Measurements from ENCODE around the gene C4orf50.

C4orf50 gene

GRCh38 chr4:5895287-5895686 is 122.9 kb downstream of the C4orf50 start:
- Histone ChIP-seq H3F3A (ENCODE audit: insufficient read depth, low read length) (no peaks in the 10 kb centered on the region), H3K79me2 (ENCODE audit: low read length) (no peaks in the 10 kb centered on the region), H3K9me2 (replicated peaks; ENCODE audit: insufficient read depth, low read length) (no peaks in the 10 kb centered on the region; the same call in 1 of the 2 replicates), H3K9me3 (replicated peaks; ENCODE audit: insufficient read depth, low read length) (no peaks in the 10 kb centered on the region), H3K27ac (ENCODE audit: low read length) (no peak overlapping the region), H3K4me1 (ENCODE audit: low read length) (no peaks in the 10 kb centered on the region), H2AFZ (ENCODE audit: low read length) (no peak overlapping the region), H3K4me2 (ENCODE audit: low read depth, low read length) (no peak overlapping the region), H4K20me1 (ENCODE audit: insufficient read depth, low read length) (no peaks in the 10 kb centered on the region), H3K4me3 (ENCODE audit: low read length) (no peak overlapping the region), H3K36me3 (replicated peaks; ENCODE audit: insufficient read depth, low read length) (no peaks in the 10 kb centered on the region), H3K9ac (ENCODE audit: low read length) (no peak overlapping the region), H3K27me3 (replicated peaks; ENCODE audit: insufficient read depth, low read length) (peaks cover 30% of the 10 kb centered on the region)
- no peak for DNase-seq
- no peak for TF ChIP-seq EZH2phosphoT487 (IDR thresholded peaks at IDR 0.05; ENCODE audit: low read length)
- no peak for TF ChIP-seq CTCF (IDR thresholded peaks at IDR 0.05; ENCODE audit: low read length)
- no peak for TF ChIP-seq EZH2 (optimal IDR thresholded peaks at IDR 0.05; ENCODE audit: low read depth, low read length)

- Histone ChIP-seq H3K9me3 (replicated peaks; ENCODE audit: insufficient read depth, low read length) (no peaks in the 10 kb centered on the region), H3K9me2 (replicated peaks; ENCODE audit: insufficient read depth, low read length) (no peaks in the 10 kb centered on the region; the same call in 1 of the 2 replicates), H3K27me3 (replicated peaks; ENCODE audit: insufficient read depth, low read length) (peaks cover 38% of the 10 kb centered on the region), H3K27ac (ENCODE audit: low read length) (no peak overlapping the region), H3K36me3 (replicated peaks; ENCODE audit: insufficient read depth, low read length) (no peaks in the 10 kb centered on the region), H3K4me3 (ENCODE audit: low read length) (no peak overlapping the region), H4K20me1 (ENCODE audit: insufficient read depth, low read length) (no peaks in the 10 kb centered on the region), H3F3A (ENCODE audit: insufficient read depth, low read length) (no peaks in the 10 kb centered on the region), H2AFZ (ENCODE audit: low read length) (no peak overlapping the region), H3K9ac (ENCODE audit: low read length) (no peak overlapping the region), H3K4me1 (ENCODE audit: low read length) (no peaks in the 10 kb centered on the region), H3K79me2 (ENCODE audit: low read length) (no peaks in the 10 kb centered on the region), H3K4me2 (ENCODE audit: low read depth, low read length) (no peak overlapping the region)
- TF ChIP-seq EZH2 (optimal IDR thresholded peaks at IDR 0.05; ENCODE audit: low read depth, low read length) (no peak), CTCF (IDR thresholded peaks at IDR 0.05; ENCODE audit: low read length) (no peak), EZH2phosphoT487 (IDR thresholded peaks at IDR 0.05; ENCODE audit: low read length) (no peak)
- DNase-seq: no peak
Observed at GRCh38 chr4:5894266-5894665, 124.0 kb downstream of the C4orf50 start.

- Histone ChIP-seq H4K20me1 (ENCODE audit: insufficient read depth, low read length) (no peaks in the 10 kb centered on the region), H3K9me3 (replicated peaks; ENCODE audit: insufficient read depth, low read length) (no peaks in the 10 kb centered on the region), H3K79me2 (ENCODE audit: low read length) (no peaks in the 10 kb centered on the region), H3K9ac (ENCODE audit: low read length) (no peak overlapping the region), H3K27ac (ENCODE audit: low read length) (no peak overlapping the region), H3F3A (ENCODE audit: insufficient read depth, low read length) (no peaks in the 10 kb centered on the region), H3K36me3 (replicated peaks; ENCODE audit: insufficient read depth, low read length) (no peaks in the 10 kb centered on the region), H3K4me1 (ENCODE audit: low read length) (no peaks in the 10 kb centered on the region), H2AFZ (ENCODE audit: low read length) (no peak overlapping the region), H3K9me2 (replicated peaks; ENCODE audit: insufficient read depth, low read length) (no peaks in the 10 kb centered on the region; the same call in 1 of the 2 replicates), H3K4me3 (ENCODE audit: low read length) (no peak overlapping the region), H3K27me3 (replicated peaks; ENCODE audit: insufficient read depth, low read length) (peaks cover 42% of the 10 kb centered on the region), H3K4me2 (ENCODE audit: low read depth, low read length) (no peak overlapping the region)
- DNase-seq: no peak
- no peak for TF ChIP-seq EZH2phosphoT487 (IDR thresholded peaks at IDR 0.05; ENCODE audit: low read length)
- no peak for TF ChIP-seq EZH2 (optimal IDR thresholded peaks at IDR 0.05; ENCODE audit: low read depth, low read length)
- no peak for TF ChIP-seq CTCF (IDR thresholded peaks at IDR 0.05; ENCODE audit: low read length)
Observed at GRCh38 chr4:5893591-5893990, 124.6 kb downstream of the C4orf50 start.
